GM03348 (cell line): ENCODE measurements around the gene TGFBI.
"Not testable (repeated sequence)": the region's sequence is repeated elsewhere in the genome, so short reads cannot be mapped to it uniquely, and the experiment has no call there.

Source experiments
- DNase-seq: peaks from one replicate; pipeline ENCODE4 v3.0.0; 2012; ENCODE audit warnings: low spot score

Gene TGFBI

DNA sequence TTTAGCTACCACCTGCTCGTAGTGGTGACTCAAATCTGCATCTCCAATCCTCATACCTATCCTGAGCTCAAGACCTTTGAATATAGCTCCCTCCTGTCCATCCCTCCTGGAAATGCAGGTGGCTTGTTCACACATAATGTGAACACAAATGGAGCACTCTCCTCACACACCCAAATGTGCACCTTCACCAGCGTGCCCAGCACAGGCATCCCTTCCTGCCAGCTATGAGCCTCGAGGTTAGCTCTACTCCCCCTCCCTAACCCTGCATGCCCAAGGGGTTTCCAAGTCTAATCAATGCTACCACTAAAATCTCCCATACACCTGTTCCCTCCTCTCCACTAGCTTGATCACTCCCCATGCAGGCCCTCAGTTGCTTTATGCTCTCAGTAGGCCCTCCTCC, 2.2 kb upstream of the TGFBI start:
- no peak for DNase-seq

DNA sequence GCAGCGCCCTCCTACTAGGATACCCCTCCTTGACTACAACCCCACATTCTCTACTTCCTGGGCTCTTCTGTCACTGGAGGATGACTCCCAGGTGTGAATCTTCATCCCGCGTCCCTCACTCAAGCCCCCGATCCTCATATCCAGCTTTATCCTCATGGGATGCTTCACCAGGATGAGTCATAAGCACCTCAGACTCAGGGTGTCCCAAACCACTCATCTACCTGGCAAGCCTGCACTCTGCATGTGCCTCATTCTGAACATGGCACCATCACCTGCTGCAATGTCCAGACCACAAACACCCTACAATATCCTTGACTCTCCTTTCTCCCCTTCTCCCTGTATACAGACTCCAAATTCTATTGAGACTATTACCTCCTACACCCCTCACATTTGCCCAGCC, 1.5 kb upstream of the TGFBI start:
- no peak for DNase-seq

DNA sequence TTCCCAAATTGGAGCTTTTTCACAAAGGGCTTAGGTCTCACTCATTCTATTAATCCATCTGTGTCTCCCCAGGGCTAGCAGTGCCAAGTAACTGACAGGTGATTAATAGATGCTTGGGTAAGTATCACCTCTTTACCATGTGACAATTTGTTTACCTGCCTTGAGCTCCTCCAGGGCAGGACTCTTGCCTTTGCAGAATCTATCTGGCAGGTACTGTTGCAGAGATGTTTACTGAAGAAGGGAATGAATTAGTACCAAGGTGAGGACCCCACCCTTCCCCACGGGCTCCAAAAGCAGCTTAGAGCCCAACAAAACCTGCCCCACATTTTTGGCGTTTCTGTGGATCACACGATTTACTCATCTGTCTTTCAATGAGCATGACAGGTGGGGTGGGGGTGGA, 698 bp upstream of the TGFBI start:
- DNase-seq, result no peak

DNA sequence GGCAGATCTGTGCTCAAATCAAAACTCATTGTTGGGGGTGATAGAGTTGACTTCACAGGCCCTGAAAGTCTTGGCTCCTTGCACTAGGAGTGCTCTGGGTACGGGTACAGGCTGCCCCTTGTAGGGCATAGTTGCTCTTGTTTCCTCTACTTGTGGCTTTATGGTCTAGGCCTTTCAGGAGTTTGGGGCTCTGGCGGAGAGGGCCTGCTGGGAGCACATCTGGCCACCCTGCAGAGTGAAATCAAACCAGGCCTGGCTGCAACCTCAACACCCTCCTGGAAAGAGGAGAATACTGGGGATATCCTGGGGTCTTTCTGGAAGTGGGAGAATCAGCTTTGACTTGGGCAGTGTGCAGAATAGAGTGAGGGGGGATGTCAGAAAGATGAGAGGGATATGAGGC, 1.5 kb downstream of the TGFBI start:
- no peak for DNase-seq

DNA sequence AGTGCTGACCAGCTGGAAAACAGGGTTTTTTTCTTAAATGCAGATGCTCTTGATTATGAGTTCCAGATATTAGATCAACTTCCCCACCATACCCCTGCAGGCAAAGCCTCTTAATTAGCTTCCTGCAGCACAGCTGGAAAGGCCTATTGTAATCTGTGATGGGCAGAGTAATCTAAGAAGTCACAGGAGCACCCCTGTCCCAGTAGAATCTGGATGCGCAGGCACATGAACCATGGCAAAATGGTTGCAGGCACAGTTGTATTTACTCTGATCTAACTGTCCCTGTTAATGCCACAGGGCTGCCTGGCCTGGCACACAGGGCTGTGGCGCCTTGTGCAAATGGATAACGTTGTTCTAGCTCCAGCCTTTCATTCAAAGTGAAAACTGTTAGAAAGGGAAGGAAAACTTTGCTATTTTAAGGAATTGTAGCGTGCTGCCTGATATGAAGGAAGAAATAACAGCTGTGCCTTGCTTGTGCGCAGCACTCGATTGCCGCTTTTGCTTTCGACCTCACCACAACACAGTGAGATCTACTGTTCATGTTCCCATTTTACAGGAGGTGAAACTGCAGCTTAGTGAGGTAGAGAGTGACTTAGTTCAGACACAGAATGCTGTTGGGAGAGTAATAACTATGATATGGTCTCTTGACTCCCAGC, 2.3 kb downstream of the TGFBI start:
- no peak for DNase-seq

DNA sequence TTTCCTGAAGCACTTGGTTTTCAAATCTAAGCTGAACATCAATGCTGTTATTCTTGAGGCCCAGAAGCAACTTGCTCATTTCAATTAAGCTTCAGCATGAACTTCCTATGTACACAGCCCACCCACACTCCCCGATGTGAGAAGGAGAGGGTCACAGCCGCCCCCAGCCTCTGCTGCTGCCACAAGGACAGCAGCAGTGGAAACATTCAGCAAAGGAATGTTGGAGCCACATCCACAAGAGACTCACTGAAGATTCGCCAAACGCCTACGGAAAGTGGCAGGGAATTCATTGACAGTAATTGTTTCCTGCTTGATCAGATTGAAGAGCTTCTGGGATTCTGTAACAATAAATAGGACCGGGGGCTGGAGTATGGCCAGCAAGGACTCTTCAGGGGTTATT, 2.9 kb downstream of the TGFBI start:
- peak; percentile 52 for DNase-seq

DNA sequence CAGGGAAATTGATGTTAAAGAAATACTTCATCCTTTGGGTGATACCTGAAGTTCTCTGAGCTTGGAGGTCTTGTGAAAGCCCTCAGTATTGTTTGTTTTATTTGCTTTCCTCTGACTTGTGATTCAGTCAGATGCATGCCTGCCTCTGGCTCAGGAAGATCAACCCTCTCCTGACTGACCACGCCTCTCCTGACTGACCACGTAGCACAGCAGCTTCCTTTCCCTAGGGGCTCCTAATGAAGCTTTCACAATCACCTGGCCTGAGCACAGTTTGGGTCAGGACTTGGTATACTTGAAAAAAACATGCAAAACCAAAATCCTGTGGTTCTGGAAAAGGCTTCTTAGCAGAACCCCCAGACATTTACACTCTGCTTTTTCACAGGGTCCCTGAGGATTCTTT, 3.8 kb downstream of the TGFBI start:
- DNase-seq, result peak; percentile 68

DNA sequence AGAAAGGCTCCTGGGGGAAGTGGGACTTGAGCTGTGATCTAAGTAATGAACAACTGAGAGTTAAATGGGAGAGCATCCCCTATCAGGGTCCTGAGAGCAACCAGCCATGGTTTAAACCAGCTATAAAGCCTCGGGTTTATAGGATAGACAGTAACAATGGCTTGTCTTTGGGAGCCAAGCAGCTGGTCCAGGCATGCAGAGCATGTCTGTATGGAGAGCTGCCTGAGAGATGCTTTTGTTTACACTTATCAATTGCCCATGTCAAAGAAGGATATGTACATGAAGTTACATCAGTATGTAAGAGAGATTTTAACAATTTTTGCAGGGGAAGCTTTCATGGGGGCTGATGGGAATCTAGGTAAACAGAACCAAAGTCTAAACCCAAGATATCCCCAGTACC, 4.4 kb downstream of the TGFBI start:
- DNase-seq, result no peak

DNA sequence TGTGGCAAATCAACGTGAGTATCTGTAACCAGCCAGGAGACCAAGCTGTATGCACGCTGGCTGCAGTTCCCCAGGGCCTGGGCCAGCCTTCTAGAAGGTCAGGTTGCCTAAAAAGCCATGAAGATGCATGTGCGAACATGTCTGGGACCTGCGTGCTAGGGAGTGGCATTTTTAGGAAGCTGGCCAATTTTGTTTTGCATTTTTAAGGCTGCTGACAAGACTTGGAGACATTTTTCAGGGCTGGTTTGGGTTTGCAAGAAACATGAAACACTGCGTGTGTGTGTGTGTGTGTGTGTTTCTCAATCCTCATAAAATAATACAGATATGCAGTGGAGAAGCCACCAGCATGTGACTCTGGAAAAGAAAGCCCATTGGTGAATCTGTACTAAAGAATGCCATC, 5.1 kb downstream of the TGFBI start:
- peak; percentile 24 for DNase-seq

DNA sequence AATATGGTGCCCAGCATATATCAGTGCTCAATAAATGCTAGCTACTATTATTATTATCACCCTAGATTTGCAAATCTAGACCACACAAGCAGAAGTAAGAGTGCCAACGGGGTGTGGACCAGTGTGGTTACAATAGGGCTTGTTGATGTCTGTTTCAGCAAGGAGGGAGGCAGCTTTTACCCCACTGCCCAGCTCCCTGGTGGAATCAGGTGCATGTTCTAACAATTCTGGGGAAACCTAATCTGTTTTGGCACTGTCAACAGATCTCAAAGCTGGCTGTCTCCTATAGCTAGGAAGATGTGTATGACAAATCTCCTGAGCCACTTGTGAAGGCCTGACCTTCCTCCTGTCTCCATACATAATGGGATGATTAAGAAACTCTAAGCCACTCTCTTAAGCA, 5.7 kb downstream of the TGFBI start:
- no peak for DNase-seq

DNA sequence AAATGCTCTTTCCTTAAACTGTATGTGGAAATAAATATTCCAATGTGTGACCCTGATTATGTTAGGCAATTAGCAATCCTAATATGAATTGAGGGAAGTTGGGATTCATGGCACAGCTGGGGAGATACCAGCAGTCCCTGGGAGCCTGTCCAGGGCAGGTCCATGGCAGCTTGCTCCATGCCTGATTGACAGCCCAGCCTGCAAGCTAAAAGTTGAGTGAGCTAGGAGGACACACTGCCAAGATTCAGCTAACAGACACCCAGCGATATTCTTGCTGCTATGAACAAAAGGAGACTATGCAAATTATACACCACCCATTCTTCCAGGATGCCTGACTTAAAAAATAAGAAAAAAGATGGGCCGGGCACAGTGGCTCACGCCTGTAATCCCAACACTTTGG, 6.2 kb downstream of the TGFBI start:
- no peak for DNase-seq

DNA sequence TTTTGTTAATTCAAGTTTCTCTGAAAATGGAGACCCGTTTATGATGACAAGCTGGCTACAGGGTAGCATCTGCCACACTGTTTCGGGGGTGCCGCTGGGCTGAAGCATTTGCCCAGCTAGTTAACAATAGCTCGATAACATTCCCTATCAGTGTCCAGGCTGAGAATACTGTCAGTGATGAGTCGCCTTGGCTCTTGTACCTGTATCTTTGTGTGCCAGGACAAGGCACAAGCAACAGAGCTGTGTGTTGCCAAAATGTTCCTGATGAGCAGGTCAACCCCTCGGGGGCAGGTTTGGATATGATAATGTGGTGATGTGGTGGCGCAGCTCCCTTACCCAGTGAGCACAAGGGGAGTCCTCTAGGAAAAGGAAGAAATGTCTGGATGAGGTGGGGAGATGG, 7.0 kb downstream of the TGFBI start:
- no peak for DNase-seq

DNA sequence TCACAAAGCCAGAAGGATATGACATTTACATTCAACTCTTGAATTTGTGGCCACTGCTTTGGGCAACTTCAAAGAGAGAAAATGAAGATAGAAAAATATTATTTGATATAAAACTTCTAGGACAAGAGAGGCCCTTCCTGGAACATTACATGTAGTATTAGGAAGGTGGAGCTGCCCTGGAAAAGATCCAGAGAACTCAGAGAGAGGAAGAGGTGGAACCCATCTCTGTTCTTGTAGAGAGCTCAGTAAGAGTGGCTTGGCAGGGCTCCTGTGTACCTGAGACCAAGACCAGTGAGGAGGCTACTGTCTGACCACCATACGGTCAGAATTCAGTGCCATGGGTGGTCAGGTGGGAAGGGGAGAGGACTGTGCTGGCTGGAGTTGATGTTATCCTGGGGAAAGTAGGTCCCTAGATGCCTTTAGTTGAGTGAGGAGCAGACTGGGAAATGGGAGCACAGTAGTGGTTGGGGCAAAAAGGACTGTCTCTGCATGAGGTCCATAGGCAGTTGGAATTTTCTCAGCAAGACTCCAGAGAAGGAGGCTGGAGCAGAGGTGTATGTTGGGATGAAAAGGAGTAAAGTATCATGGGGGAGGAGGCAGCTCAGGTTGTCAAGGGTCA, 7.6 kb downstream of the TGFBI start:
- DNase-seq, result no peak

DNA sequence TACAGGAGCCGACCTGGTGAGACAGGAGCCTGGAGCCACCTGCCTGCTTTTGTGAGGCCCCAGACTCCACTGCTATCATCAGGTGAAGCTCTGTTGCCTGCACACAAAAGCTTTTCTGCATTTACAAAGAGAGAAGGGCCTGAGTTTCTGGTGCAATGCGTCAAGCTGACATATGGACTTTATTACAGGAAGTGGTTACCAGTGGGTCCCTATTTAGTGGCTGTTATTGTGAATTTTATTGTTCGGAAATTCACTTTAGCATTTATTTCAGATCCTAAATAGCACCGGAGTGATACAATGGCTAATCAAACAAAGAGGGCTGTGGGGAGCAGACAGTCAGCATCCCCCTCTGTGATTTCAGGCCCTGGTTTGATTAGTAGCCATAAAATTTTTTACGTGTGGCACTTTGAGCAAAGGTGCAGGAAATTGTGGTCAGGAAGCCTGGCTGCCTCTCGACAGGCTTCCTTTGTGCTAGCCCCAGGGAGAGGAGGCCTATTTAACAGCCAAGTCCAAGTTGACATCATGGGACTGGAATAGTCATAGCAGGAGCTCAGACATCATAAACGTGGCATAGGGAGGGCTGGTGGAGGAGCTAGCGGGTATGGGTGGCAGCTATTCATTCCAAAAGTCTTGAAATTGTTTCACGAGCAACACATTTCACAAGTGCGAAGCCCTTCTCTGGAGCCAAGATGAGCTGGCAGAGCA, 8.4 kb downstream of the TGFBI start:
- peak; percentile 29 for DNase-seq

DNA sequence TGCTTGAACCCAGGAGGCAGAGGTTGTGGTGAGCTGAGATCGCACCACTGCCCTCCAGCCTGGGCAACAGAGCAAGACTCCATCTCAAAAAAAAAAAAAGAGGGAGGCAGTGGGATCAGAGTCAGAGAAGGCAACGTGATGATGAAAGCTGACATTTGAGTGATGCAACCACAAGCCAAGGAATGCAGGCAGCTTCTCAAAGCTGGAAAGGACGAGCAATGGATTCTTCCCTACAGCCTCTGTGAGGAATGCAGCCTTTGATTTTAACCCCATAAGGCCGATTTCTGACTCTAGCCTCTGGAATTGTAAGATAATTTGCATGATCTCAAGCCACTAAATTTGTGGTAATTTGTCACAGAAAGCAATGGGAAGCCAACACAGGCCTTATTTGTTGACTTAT, 9.8 kb downstream of the TGFBI start:
- no peak for DNase-seq

DNA sequence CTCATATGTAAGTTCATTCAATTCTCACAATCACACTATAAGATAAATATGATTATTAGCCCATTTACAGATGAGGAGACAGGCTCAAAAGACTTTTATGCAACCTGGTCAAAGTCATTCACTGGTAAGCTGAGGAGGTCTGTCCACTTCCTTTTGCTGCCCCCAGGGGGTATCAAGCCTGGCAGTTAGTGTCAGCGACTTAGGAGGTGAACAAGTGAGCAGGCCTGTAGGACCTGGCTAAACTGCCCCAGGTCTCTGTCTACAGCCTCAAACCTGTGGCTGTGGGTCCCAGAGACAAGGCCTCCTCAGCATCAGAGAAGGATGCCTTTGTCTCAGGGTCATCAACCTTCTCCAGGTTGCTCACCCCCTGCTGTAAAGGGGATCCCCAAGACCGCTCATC, 10.4 kb downstream of the TGFBI start:
- DNase-seq, result no peak

DNA sequence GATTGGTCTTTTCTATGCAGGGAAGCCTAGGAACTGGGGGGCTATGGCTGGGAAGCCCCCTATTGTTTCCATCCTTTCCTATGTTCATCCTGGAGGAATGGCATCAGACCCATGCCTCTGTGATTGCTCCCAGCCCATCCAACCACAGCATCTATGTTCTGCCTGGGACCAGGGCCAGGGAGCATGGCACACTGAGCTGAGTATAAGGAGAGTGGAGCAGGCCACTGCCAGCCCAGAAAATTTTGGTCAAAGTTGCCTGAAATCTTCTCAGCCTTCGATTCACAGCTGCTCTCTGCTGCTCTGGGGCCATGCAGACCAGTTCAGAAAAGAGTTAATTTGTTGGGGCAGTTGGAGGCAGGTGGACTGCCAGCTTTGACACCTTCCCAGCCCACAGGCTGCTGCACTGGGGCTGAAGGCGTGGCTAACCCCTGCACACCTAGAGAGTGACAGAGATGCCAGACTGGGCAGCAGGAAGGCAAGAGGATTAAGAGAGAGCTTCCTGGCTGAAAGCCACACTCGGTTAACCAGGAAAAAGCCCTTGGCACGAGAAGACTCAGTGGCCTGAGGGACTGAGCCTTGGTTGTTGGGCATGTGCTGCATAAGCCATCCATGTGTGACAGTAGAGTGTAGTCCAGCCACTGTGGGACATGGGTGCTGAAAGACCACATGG, 12.1 kb downstream of the TGFBI start:
- DNase-seq, result no peak

DNA sequence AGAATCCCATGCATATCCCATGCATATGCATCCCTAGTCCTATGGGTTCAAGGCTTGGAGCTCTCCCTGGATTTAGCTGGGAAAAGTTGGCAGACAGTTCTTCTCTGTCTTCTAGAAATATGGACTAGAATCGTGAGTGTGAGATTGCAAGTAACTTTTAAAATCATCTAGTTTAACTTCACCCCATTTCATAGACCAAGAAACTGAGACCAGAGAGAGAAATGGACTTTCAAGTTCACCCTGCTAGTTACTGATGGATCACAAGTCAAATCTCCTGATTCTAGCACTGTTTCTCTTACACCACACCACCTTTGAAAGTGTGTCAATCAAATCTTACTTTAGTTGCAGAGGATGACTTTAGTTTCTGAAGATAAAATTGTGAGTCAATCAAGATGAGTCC, 13.4 kb downstream of the TGFBI start:
- DNase-seq, result no peak

DNA sequence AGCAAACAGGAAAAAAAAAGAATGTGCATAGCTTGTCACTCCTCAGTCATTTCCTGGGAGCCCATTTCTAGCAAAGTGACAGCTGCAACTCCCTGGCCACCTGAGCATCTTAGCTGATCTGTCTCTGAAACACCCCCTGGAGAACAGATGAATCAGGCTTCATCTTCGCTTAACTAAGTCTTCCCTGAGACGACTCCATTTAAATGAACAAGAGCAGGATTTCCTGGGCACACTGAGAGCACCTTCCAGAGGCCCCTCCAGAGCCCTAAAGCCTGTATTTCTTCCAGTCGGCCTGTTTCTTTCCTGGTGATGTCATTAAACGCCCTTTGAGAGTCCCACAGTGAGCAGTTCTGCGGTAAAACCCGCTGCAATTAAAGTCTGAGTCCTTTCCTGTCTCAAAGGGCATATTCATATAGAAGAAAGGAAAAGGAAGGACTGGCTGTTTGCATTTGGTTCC, 13.9 kb downstream of the TGFBI start:
- no peak for DNase-seq

DNA sequence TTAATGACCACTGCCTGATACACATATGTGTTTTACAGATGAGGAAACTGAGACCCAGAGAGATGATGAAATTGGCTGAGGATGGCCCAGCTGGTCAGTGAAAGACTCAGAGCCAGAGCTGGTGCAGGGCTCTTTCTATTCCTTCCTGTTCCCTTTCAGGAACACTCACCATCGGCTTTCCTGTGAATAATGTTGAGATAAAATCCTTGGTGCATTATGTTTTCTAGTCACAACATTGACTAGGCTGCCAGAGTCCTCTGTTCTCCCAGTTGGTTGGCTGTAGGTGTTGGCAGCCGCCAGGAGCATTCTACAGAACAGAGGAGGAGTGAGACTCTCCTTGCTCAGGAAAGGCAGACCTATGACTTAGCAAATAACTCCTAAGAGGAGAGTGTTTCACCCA, 14.8 kb downstream of the TGFBI start:
- DNase-seq, result no peak

DNA sequence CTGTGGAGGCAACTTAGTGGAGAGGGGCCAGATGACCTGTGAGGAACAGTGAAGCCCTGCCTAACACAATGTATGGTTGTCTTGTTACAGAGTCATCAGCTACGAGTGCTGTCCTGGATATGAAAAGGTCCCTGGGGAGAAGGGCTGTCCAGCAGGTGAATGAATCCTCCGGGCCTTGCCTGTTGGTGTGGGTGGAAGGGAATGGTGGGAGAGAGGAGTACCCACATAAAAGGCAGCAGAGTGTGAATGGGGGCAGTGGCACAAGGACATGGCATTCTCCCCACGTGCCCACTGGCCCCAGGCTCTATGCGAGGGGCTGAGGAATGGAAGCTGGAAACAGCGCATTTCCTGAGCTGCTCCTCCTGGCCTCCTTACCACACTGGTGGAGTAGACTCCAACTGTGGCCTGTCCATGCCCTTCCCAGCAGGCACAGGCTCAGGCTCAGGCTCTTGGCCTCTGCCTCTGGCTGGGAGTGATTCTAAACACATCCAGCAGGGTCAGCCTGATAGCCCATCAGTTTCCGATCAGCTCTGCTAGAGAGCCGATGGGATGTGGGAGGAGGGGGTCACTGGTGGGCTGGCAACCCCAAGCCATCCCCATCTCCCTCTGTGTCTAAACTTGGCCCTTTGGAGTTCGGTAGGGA, 15.3 kb downstream of the TGFBI start:
- no peak for DNase-seq

DNA sequence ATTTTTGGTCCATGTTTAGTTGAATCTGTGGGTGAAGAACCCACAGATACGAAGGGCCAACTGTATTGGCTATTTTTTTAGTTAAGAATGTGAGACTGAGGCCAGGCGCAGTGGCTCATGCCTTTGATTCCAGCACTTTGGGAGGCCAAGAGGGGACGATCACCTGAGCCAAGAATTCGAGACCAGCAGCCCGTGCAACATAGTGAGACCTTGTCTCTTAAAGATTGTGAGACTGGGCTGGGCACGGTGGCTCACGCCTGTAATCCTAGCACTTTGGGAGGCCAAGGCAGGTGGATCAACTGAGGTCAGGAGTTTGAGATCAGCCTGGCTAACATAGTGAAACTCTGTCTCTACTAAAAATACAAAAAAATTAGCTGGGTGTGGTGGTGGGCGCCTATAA, 16.2 kb downstream of the TGFBI start:
- not testable (repeated sequence) for DNase-seq

DNA sequence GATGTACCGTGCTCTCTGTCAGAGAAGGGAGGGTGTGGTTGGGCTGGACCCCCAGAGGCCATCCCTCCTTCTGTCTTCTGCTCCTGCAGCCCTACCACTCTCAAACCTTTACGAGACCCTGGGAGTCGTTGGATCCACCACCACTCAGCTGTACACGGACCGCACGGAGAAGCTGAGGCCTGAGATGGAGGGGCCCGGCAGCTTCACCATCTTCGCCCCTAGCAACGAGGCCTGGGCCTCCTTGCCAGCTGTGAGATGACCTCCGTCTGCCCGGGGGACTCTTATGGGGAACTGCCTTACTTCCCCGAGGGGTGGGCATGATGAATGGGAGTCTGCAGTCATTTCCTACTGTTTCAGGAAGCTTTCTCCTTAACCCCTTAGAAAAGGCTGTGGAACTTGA, 17.5 kb downstream of the TGFBI start:
- DNase-seq, result no peak
